SK-N-SH (cell line): ENCODE results near the gene C22orf42. TPM values are rescaled to one million over a fixed set of nuclear protein-coding genes. Genes with fewer than 3 reads are reported as not detected.

ENCODE experiments used
- CTCF ChIA-PET: fragments of 300-600, 350-600 bp; formaldehyde crosslinking; extraction: SDS; loops from one replicate; lab custom pipeline; 2021; lab: Yijun Ruan, JAX
- POLR2A ChIA-PET: fragments of 350-600 bp; sonication (Branson Sonifier 250); formaldehyde crosslinking; extraction: SDS; loops from one replicate; lab custom pipeline; 2020; ENCODE audit warnings: antibody characterized with exemption, inconsistent platforms; lab: Yijun Ruan, JAX
- DNase-seq: peaks from one replicate; pipeline ENCODE4 v3.0.0; 2012
- H2AFZ ChIP-seq: fragments of 200-600 bp; sonication (generic); 2 replicates; pipeline ENCODE4 v1.8.1; 2016; ENCODE audit warnings: antibody characterized with exemption, mild to moderate bottlenecking, low read depth
- H3F3A ChIP-seq: fragments of 200-600 bp; sonication (generic); replicated peaks from 2 replicates; pipeline ENCODE3; 2016; ENCODE audit warnings: antibody characterized with exemption, mild to moderate bottlenecking; ENCODE audit not compliant: insufficient read depth
- H3K27ac ChIP-seq, 2 experiments: fragments of 200-500 bp in 1 of 2; fragments of 200-600 bp in 1 of 2; sonication (Bioruptor generic) in 1 of 2; sonication (generic), shearing (Covaris generic) in 1 of 2; 2 replicates each; pipeline versions ENCODE4 v1.5.1 to v1.6.1; 2014 to 2016; ENCODE audit warnings: low read depth in 2 of 2, inconsistent platforms in 1 of 2, low read length in 1 of 2, mild to moderate bottlenecking in 1 of 2, mixed read lengths in 1 of 2
- H3K27me3 ChIP-seq: fragments of 200-600 bp; sonication (generic), shearing (Covaris generic); 2 replicates; pipeline ENCODE4 v1.6.1; 2016; ENCODE audit warnings: mixed run types; ENCODE audit not compliant: insufficient read depth
- H3K36me3 ChIP-seq, 2 experiments: fragments of 200-500 bp in 1 of 2; fragments of 200-600 bp in 1 of 2; sonication (Bioruptor generic) in 1 of 2; sonication (generic) in 1 of 2; replicated peaks in 1 of 2; 2 replicates each; pipeline versions ENCODE3 to v1.5.1; 2014 to 2016; ENCODE audit warnings: low read length in 1 of 2, mild to moderate bottlenecking in 1 of 2; ENCODE audit not compliant: insufficient read depth in 2 of 2, control insufficient read depth in 1 of 2
- H3K4me1 ChIP-seq, 2 experiments: fragments of 200-500 bp in 1 of 2; fragments of 200-600 bp in 1 of 2; sonication (Bioruptor generic) in 1 of 2; sonication (generic), shearing (Covaris generic) in 1 of 2; 2 replicates each; pipeline versions ENCODE4 v1.5.1 to v1.6.1; 2014 to 2016; ENCODE audit warnings: low read depth in 1 of 2, low read length in 1 of 2, mixed run types in 1 of 2; ENCODE audit not compliant: insufficient read depth in 2 of 2, control insufficient read depth in 1 of 2
- H3K4me2 ChIP-seq: fragments of 200-600 bp; sonication (generic), shearing (Covaris generic); 2 replicates; pipeline ENCODE4 v1.6.1; 2017; ENCODE audit warnings: mixed run types
- H3K4me3 ChIP-seq, 2 experiments: fragments of 200-500 bp in 1 of 2; fragments of 200-600 bp in 1 of 2; sonication (Bioruptor generic) in 1 of 2; sonication (generic), shearing (Covaris generic) in 1 of 2; 2 replicates each; pipeline versions ENCODE4 v1.5.1 to v1.8.1; 2014 to 2016; ENCODE audit warnings: low read depth in 2 of 2, inconsistent platforms in 1 of 2, low read length in 1 of 2, mild to moderate bottlenecking in 1 of 2, mixed read lengths in 1 of 2, moderate library complexity in 1 of 2
- H3K79me2 ChIP-seq: fragments of 200-600 bp; sonication (generic); 2 replicates; pipeline ENCODE4 v1.8.1; 2017; ENCODE audit warnings: mild to moderate bottlenecking; ENCODE audit not compliant: insufficient read depth
- H3K9ac ChIP-seq: fragments of 200-600 bp; sonication (generic); 2 replicates; pipeline ENCODE4 v1.6.1; 2017; ENCODE audit warnings: mixed run types
- H3K9me2 ChIP-seq: fragments of 200-600 bp; sonication (generic); 2 replicates; pipeline ENCODE4 v1.6.1; 2017; ENCODE audit warnings: mixed run types
- H3K9me3 ChIP-seq: fragments of 200-600 bp; sonication (generic); 2 replicates; pipeline ENCODE4 v1.6.1; 2017; ENCODE audit warnings: mixed run types, mild to moderate bottlenecking, moderate library complexity
- H4K20me1 ChIP-seq: fragments of 200-600 bp; sonication (generic); 2 replicates; pipeline ENCODE4 v1.6.1; 2017; ENCODE audit warnings: mild to moderate bottlenecking, mixed run types; ENCODE audit not compliant: insufficient read depth
- CHD2 ChIP-seq: fragments of 150-350 bp; IDR thresholded peaks from 2 replicates; pipeline ENCODE4 v1.6.1; 2018; ENCODE audit warnings: low read length; ENCODE audit not compliant: partially characterized antibody
- ELF1 ChIP-seq: IDR thresholded peaks from 2 replicates; pipeline ENCODE4 v1.4.0; 2012
- EP300 ChIP-seq, 2 experiments: IDR thresholded peaks; 2 replicates each; pipeline versions ENCODE4 v1.4.0 to v1.6.1; 2012; ENCODE audit warnings: borderline replicate concordance in 1 of 2, low read depth in 1 of 2, low read length in 1 of 2
- EZH2phosphoT487 ChIP-seq: fragments of 200-600 bp; sonication (generic); IDR thresholded peaks from 2 replicates; pipeline ENCODE4 v1.6.1; 2017; ENCODE audit warnings: low read depth, mixed run types, mild to moderate bottlenecking, antibody characterized with exemption, moderate library complexity, borderline replicate concordance
- FOSL2 ChIP-seq: IDR thresholded peaks from 2 replicates; pipeline ENCODE4 v1.4.0; 2012; ENCODE audit warnings: low read depth, mild to moderate bottlenecking, moderate library complexity, borderline replicate concordance
- FOXJ3 ChIP-seq: sonication (generic); formaldehyde crosslinking; IDR thresholded peaks from 2 replicates; pipeline ENCODE4 v1.5.1; 2020; ENCODE audit warnings: mild to moderate bottlenecking, missing genetic modification reagents
- FOXM1 ChIP-seq: IDR thresholded peaks from 2 replicates; pipeline ENCODE4 v1.4.0; 2012; ENCODE audit warnings: low read depth, mild to moderate bottlenecking
- GABPA ChIP-seq: IDR thresholded peaks from 2 replicates; pipeline ENCODE4 v1.4.0; 2012; ENCODE audit warnings: low read depth, mild to moderate bottlenecking
- GATA2 ChIP-seq: sonication (generic); formaldehyde crosslinking; IDR thresholded peaks from 2 replicates; pipeline ENCODE4 v1.5.0; 2020; ENCODE audit warnings: mild to moderate bottlenecking, missing genetic modification reagents
- JUND ChIP-seq: IDR thresholded peaks from 2 replicates; pipeline ENCODE4 v1.4.0; 2012
- NFIC ChIP-seq: IDR thresholded peaks from 2 replicates; pipeline ENCODE4 v1.4.0; 2012; ENCODE audit warnings: borderline replicate concordance
- NRF1 ChIP-seq: IDR thresholded peaks from 2 replicates; pipeline ENCODE4 v1.6.1; 2012; ENCODE audit warnings: low read depth, mild to moderate bottlenecking, low read length
- RAD21 ChIP-seq: IDR thresholded peaks from 2 replicates; pipeline ENCODE4 v1.6.1; 2012; ENCODE audit warnings: mild to moderate bottlenecking, low read length
- RCOR1 ChIP-seq: fragments of 150-350 bp; IDR thresholded peaks from 2 replicates; pipeline ENCODE4 v1.6.1; 2017; ENCODE audit warnings: antibody characterized with exemption, low read length
- RXRA ChIP-seq: IDR thresholded peaks from 2 replicates; pipeline ENCODE4 v1.4.0; 2012; ENCODE audit warnings: low read depth, mild to moderate bottlenecking, borderline replicate concordance
- SIN3A ChIP-seq: IDR thresholded peaks from 2 replicates; pipeline ENCODE4 v1.6.1; 2012; ENCODE audit warnings: low read depth, mild to moderate bottlenecking, low read length, moderate library complexity, borderline replicate concordance
- TAF1 ChIP-seq: IDR thresholded peaks from 2 replicates; pipeline ENCODE4 v1.6.1; 2012; ENCODE audit warnings: low read depth, mild to moderate bottlenecking, low read length, moderate library complexity, borderline replicate concordance
- TCF12 ChIP-seq: IDR thresholded peaks from 2 replicates; pipeline ENCODE4 v1.4.0; 2012
- YY1 ChIP-seq: IDR thresholded peaks from 2 replicates; pipeline ENCODE4 v1.4.0; 2012; ENCODE audit warnings: low read depth, mild to moderate bottlenecking
- WGBS: methylation state at CpG from one replicate; pipeline ENCODE4 v1.1.6; 2017; ENCODE audit warnings: low lambda C conversion rate; 5-methylcytosine and 5-hydroxymethylcytosine counted together
- polyA plus RNA-seq, 3 experiments: library from polyadenylated mRNA; depleted of rRNA; stranded (reverse); fragments of >200 nt; gene quantifications; 2 replicates each; pipeline ENCODE4 v1.2.3, GENCODE V29; 2012
- TF ChIP-seq, protein P1 (sequence below): IDR thresholded peaks from 2 replicates; pipeline ENCODE4 v1.6.1; 2012; ENCODE audit warnings: mild to moderate bottlenecking, low read depth, low read length, moderate library complexity
- TF ChIP-seq, protein P2 (sequence below): fragments of 200-600 bp; sonication (generic); IDR thresholded peaks from 2 replicates; pipeline ENCODE4 v1.6.1; 2017; ENCODE audit warnings: antibody characterized with exemption, mild to moderate bottlenecking, moderate library complexity
- TF ChIP-seq, protein P3 (sequence below): IDR thresholded peaks from 2 replicates; pipeline ENCODE4 v1.4.0; 2012; ENCODE audit warnings: low read depth
- TF ChIP-seq, protein P4 (sequence below): fragments of 150-350 bp; IDR thresholded peaks from 2 replicates; pipeline ENCODE4 v1.6.1; 2016; ENCODE audit warnings: mild to moderate bottlenecking, low read depth, low read length
- TF ChIP-seq, protein P5 (sequence below): IDR thresholded peaks from 2 replicates; pipeline ENCODE4; 2012

The C22orf42 gene
- polyA plus RNA-seq, 1 of the 3 experiments (the other 2 are of a cell fraction), result not detected

DNA sequence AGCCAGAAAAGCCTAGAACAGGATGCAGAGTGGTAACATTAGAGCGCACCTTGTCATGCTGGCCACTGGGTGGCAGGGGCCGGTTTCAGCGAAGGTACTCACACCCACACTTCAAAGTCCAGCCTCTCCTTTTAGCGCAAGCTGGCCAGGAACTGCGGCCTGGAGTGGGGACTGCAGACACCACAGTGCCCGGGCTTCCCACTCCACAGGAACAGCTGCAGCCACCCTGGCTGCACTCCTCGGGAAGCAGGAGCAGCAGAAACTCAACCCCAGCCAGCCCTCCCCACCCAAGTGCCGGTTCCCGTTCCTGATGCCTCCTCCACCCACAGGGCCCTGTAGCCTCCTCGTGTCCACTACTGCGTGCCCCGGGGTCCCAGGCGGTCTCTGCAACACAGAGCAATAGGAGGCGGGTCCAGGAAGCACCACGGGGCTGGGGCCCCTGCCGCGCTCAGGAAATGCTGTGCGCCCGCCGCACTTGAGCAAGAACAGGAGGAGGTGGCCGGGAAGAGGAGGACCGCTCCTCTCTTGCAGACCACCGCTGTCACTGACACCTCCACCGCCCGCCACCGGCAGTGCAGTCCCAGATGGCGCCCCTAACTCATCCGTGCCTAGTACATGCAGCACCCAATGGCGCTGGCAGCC, 43.6 kb upstream of the C22orf42 start:
- Histone ChIP-seq H4K20me1 (no peaks in the 10 kb centered on the region), H3K27ac (no peak overlapping the region), H3K27me3 (peaks cover 18% of the 10 kb centered on the region; the same call in 1 of the 2 replicates), H3K9ac (no peak overlapping the region), H3K4me2 (peak overlapping the region; percentile 99), H3K36me3 (no peaks in the 10 kb centered on the region), H3K9me3 (no peaks in the 10 kb centered on the region), H3K9me2 (no peaks in the 10 kb centered on the region), H3K4me3 (peak overlapping the region; percentile 56 to 58), H3K79me2 (no peaks in the 10 kb centered on the region), H2AFZ (0 out of 2 replicates have a peak overlapping the region, but pooled peaks have one; percentile 63), H3K4me1 (peaks cover 0 to 38% of the 10 kb centered on the region in 2 experiments; a peak in 1 of 4 replicates), H3F3A (peaks cover 4% of the 10 kb centered on the region)
- ChIA-PET CTCF (interaction anchor here (0.6 to 3.9 kb wide), 33 partner anchors 8 to 848 kb away, joined by 3 to 30 read pairs (median 4); partner anchors contain the start of genes FBXO7 and RTCB), POLR2A (interaction anchor here (1.2 kb wide), 1 partner anchor 273 kb away, joined by 4 read pairs; the partner anchor contains the start of gene FBXO7)
- peak; percentile 78 for DNase-seq
- 1% methylated on average over 16 of the region's 29 CpGs for WGBS
- TF ChIP-seq RXRA (no peak), JUND (no peak), FOXJ3 (CRISPR knock-in tag) (no peak), RAD21 (peak; percentile 65), EP300 (IDR thresholded peaks at IDR 0.05; ENCODE audit: borderline replicate concordance in 1 of 2, low read depth in 1 of 2, low read length in 1 of 2) (0 out of 4 replicates have a peak, but pooled peaks of 1 of the 2 experiments have one; percentile 26), ELF1 (no peak), GABPA (no peak), NFIC (no peak), RCOR1 (no peak), SIN3A (no peak), EZH2phosphoT487 (no peak), TAF1 (no peak), FOSL2 (no peak), CHD2 (no peak), TCF12 (no peak), NRF1 (no peak), FOXM1 (no peak), YY1 (no peak), GATA2 (CRISPR knock-in tag) (no peak)
- TF ChIP-seq, protein P1, sequence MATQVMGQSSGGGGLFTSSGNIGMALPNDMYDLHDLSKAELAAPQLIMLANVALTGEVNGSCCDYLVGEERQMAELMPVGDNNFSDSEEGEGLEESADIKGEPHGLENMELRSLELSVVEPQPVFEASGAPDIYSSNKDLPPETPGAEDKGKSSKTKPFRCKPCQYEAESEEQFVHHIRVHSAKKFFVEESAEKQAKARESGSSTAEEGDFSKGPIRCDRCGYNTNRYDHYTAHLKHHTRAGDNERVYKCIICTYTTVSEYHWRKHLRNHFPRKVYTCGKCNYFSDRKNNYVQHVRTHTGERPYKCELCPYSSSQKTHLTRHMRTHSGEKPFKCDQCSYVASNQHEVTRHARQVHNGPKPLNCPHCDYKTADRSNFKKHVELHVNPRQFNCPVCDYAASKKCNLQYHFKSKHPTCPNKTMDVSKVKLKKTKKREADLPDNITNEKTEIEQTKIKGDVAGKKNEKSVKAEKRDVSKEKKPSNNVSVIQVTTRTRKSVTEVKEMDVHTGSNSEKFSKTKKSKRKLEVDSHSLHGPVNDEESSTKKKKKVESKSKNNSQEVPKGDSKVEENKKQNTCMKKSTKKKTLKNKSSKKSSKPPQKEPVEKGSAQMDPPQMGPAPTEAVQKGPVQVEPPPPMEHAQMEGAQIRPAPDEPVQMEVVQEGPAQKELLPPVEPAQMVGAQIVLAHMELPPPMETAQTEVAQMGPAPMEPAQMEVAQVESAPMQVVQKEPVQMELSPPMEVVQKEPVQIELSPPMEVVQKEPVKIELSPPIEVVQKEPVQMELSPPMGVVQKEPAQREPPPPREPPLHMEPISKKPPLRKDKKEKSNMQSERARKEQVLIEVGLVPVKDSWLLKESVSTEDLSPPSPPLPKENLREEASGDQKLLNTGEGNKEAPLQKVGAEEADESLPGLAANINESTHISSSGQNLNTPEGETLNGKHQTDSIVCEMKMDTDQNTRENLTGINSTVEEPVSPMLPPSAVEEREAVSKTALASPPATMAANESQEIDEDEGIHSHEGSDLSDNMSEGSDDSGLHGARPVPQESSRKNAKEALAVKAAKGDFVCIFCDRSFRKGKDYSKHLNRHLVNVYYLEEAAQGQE, result no peak
- TF ChIP-seq, protein P2, sequence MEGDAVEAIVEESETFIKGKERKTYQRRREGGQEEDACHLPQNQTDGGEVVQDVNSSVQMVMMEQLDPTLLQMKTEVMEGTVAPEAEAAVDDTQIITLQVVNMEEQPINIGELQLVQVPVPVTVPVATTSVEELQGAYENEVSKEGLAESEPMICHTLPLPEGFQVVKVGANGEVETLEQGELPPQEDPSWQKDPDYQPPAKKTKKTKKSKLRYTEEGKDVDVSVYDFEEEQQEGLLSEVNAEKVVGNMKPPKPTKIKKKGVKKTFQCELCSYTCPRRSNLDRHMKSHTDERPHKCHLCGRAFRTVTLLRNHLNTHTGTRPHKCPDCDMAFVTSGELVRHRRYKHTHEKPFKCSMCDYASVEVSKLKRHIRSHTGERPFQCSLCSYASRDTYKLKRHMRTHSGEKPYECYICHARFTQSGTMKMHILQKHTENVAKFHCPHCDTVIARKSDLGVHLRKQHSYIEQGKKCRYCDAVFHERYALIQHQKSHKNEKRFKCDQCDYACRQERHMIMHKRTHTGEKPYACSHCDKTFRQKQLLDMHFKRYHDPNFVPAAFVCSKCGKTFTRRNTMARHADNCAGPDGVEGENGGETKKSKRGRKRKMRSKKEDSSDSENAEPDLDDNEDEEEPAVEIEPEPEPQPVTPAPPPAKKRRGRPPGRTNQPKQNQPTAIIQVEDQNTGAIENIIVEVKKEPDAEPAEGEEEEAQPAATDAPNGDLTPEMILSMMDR, result peak; percentile 64
- TF ChIP-seq, protein P3, sequence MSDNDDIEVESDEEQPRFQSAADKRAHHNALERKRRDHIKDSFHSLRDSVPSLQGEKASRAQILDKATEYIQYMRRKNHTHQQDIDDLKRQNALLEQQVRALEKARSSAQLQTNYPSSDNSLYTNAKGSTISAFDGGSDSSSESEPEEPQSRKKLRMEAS, result no peak
- TF ChIP-seq, protein P4, sequence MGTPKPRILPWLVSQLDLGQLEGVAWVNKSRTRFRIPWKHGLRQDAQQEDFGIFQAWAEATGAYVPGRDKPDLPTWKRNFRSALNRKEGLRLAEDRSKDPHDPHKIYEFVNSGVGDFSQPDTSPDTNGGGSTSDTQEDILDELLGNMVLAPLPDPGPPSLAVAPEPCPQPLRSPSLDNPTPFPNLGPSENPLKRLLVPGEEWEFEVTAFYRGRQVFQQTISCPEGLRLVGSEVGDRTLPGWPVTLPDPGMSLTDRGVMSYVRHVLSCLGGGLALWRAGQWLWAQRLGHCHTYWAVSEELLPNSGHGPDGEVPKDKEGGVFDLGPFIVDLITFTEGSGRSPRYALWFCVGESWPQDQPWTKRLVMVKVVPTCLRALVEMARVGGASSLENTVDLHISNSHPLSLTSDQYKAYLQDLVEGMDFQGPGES, result no peak
- TF ChIP-seq, protein P5, sequence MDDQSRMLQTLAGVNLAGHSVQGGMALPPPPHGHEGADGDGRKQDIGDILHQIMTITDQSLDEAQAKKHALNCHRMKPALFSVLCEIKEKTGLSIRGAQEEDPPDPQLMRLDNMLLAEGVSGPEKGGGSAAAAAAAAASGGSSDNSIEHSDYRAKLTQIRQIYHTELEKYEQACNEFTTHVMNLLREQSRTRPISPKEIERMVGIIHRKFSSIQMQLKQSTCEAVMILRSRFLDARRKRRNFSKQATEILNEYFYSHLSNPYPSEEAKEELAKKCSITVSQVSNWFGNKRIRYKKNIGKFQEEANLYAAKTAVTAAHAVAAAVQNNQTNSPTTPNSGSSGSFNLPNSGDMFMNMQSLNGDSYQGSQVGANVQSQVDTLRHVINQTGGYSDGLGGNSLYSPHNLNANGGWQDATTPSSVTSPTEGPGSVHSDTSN, result no peak
